ENCODE measurements around the gene RHBDF2.

The RHBDF2 gene

DNA sequence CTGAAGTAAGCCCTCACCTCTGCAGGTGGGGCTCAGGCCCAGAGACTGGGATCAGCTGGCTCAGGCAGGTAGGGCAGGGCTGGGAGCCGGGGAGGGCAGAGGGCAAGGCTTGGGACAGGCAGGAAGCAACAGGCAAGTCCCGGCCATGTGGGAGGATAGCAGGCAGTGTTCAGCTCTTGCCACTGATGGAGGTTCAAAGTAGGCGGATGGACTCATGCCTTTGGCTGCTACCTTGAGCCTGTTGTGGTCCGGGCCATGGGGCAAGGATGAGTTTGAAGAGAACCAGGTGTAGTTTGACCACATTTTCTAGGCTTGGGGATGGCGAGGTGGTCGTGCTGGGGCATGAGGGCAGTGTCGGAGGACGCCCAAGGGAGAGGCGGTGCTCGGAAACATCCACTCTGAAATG lies 41.3 kb upstream of the RHBDF2 start:
- no peak overlapping the region for H3K4me3 ChIP-seq (ENCODE audit: low read length)
- no peak for DNase-seq (ENCODE audit: low read depth)
- TF ChIP-seq, protein P1, sequence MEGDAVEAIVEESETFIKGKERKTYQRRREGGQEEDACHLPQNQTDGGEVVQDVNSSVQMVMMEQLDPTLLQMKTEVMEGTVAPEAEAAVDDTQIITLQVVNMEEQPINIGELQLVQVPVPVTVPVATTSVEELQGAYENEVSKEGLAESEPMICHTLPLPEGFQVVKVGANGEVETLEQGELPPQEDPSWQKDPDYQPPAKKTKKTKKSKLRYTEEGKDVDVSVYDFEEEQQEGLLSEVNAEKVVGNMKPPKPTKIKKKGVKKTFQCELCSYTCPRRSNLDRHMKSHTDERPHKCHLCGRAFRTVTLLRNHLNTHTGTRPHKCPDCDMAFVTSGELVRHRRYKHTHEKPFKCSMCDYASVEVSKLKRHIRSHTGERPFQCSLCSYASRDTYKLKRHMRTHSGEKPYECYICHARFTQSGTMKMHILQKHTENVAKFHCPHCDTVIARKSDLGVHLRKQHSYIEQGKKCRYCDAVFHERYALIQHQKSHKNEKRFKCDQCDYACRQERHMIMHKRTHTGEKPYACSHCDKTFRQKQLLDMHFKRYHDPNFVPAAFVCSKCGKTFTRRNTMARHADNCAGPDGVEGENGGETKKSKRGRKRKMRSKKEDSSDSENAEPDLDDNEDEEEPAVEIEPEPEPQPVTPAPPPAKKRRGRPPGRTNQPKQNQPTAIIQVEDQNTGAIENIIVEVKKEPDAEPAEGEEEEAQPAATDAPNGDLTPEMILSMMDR (conservative IDR thresholded peaks at IDR 0.05; ENCODE audit: low read length), result no peak

DNA sequence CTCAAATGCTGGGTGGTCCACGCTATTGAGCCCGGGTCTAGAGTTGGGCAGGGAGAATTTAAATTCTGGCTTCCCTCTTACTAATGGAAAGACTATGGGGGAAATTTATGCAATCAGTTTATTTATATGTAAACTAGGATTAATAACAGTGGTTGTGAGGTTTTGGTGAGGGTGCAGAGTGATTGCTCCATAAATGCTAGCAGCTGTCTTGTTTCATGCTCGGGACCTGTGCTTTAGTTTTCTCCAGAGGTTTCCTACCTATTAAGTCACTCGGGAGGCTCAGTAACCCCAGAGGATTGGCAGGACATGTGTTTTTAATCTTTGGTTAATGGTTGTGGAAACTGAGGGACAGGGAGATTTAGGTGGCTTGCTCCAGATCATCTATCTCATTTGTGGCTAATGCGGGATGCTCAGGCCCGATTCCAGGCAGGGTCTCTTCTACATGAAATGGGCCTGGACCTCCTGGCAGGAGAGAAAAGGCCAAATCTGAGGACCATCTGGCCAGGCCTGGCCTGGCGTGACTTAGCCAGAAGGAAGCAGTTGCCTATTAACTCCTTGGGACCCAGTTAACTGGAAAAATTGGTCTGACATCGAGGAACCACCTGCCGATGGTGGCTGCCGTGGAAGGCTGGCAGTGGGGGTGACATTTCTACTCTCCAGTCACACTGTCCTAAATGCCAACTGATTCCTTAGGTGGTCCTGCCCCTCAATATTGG lies 40.7 kb upstream of the RHBDF2 start:
- no peak for DNase-seq (ENCODE audit: low read depth)
- TF ChIP-seq, protein P1 (conservative IDR thresholded peaks at IDR 0.05; ENCODE audit: low read length), result no peak
- no peak overlapping the region for H3K4me3 ChIP-seq (ENCODE audit: low read length)

- TF ChIP-seq, protein P1 (conservative IDR thresholded peaks at IDR 0.05; ENCODE audit: low read length), result peak; percentile 38
- peak; percentile 89 for DNase-seq (ENCODE audit: low read depth)
- H3K4me3 ChIP-seq (ENCODE audit: low read length), result peak overlapping the region; percentile 55
Observed at GRCh38 chr17:76540381-76541300, 39.4 kb upstream of the RHBDF2 start.

DNA sequence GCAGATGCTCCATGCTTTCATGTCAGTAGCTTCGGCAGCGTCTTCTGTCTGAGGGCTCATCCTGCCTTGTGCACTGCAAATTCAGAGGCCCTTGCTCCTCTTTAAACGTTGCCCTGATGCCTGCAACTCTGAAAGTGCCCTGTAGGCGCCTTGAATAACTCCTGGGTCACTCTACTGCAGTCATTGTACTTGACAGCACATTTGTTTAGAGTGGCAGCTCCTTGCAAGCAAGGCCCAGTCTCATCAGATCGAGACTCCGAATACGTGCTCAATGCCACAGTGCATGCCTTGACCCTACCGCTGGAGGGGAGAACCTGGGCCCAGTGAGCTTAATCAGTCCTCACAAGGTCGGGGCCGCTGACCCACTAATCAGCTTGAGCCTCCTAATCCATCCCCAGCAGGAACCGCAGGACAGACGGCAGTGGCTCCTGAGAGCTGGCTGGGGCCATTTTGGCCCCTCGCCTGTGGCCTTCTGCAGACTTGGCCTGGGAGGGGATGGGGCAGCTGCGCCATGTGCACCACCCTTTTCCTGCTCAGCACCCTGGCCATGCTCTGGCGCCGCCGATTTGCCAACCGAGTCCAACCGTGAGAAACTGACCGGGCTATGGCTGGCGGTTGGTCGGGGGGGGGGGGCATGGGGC lies 38.5 kb upstream of the RHBDF2 start, which contains the start of gene PRCD:
Gene PRCD, plus strand, starts transcription at position 414 of the 641 bp plus-strand sequence. Its CDS starts 98 bp downstream, at position 512.
- peak within 1 kb of the TSS; percentile 55 for H3K4me3 ChIP-seq (ENCODE audit: low read length)
- TF ChIP-seq, protein P1 (conservative IDR thresholded peaks at IDR 0.05; ENCODE audit: low read length), result no peak; the same call in 1 of the 2 replicates

DNA sequence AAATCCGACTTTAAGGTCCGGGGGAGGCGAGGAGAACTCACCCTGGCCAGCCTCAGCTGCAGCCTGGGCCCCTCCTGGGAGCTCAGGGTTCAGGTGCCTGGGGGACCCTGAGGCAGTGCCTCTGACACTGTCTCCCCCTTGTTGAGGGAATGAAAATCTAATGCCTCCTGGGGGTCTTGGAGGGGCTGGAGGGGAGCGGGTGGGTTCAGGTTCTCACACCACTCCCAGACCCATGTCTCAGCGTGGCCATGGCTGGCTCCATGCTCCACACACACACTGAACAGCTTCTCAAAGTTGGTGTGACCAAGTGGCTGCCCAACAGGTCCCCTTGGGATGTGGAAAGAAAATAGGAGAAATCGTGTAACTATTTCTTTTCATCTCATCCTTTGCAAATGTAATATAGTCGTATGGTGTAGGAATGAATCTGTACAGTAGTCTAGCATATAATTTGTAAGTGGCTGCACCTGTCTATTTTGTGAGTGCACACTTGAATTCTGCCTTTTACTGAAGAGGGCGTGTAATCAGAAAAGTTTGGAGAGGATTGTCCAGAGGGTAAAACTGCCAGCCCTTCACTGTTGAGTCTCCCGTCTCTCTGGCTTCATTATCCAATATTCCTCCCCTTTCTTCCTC lies 37.8 kb upstream of the RHBDF2 start:
- DNase-seq (ENCODE audit: low read depth), result no peak
- TF ChIP-seq, protein P1 (conservative IDR thresholded peaks at IDR 0.05; ENCODE audit: low read length), result no peak
- H3K4me3 ChIP-seq (ENCODE audit: low read length), result no peak overlapping the region

More for the DNA sequence above, 38.5 kb upstream of the RHBDF2 start, which contains the start of gene PRCD:
- DNase-seq (ENCODE audit: low read depth), result no peak

- TF ChIP-seq, protein P1 (conservative IDR thresholded peaks at IDR 0.05; ENCODE audit: low read length), result no peak
- H3K4me3 ChIP-seq (ENCODE audit: low read length), result no peak overlapping the region
- no peak for DNase-seq (ENCODE audit: low read depth)
Observed at GRCh38 chr17:76538281-76538931, 37.2 kb upstream of the RHBDF2 start.
